ENCODE results near the gene HOXC4. TPM values are rescaled to one million over a fixed set of nuclear protein-coding genes. Genes with fewer than 3 reads are reported as not detected.
A peak's percentile ranks its signal among the peaks of the same experiment; 100 is the strongest.
"Not testable (repeated sequence)": the region's sequence is repeated elsewhere in the genome, so short reads cannot be mapped to it uniquely, and the experiment has no call there.

The HOXC4 gene
- total RNA-seq, 1 experiment from 2014 or later: 4.1 TPM

DNA sequence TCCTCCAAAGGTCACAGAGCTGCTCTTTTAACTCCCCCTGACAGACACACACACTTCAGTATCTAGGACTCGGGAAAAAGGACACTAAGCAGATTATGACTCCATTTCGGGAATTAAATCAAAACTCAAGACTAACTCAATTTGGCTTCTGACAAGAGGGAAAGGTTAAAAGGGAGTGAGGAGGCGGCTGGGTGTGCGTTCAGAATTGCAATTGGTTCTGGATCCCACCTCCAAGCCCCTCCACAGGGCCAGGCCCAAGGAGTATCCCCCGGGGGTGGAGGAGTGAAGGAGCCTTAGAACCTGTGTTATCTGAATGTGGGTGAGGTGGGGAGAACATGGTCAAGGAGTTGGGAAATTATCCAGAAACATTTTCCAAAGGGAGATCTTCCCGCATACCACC, 35.8 kb downstream of the HOXC4 start:
- H3K27me3 Mint-ChIP-seq (ENCODE audit: insufficient read depth, unreplicated experiment); H3K4me3 Mint-ChIP-seq (ENCODE audit: unreplicated experiment): not testable (repeated sequence)

DNA sequence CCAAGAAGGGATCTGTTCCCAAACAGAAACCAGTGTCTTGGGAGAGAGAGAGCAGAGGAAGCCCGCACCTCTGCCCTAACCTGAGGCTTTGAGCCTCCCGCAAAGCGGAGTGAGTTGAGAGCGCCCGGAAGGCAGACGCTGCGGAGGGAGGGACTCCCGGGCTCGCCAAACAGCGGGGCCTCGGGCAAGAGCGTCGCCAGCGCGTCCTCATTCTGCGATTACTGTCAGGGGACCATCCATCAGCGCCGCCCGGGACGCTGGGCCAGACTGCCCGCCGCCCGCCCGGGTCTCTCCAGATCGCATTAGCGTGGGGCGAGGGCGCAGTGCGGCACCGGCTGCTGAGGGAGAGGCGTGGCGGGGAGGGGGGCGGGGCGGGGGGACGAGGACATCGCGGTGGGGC, 36.7 kb downstream of the HOXC4 start:
- H3K9me3 Mint-ChIP-seq (ENCODE audit: unreplicated experiment); H3K36me3 Mint-ChIP-seq (ENCODE audit: insufficient read depth, unreplicated experiment); POLR2A ChIA-PET; H3K27me3 ChIP-seq (replicated peaks; ENCODE audit: control insufficient read depth, insufficient read depth, low read length); intact Hi-C loops (cut with micrococcal nuclease; ENCODE audit: unreplicated experiment); H3K4me3 ChIP-seq (ENCODE audit: low read depth, low read length); H3K27me3 Mint-ChIP-seq (ENCODE audit: insufficient read depth, unreplicated experiment); DNase-seq; H3K9me3 ChIP-seq; BruUV-seq (replicated peaks); CTCF ChIA-PET; H3K36me3 ChIP-seq (ENCODE audit: control insufficient read depth, insufficient read depth, low read length): not testable (repeated sequence)
- Mint-ChIP-seq H3K4me1 (ENCODE audit: low read depth, unreplicated experiment) (peaks cover 11% of the 10 kb centered on the region), H3K27ac (ENCODE audit: unreplicated experiment) (peak overlapping the region; percentile 55), H3K4me3 (ENCODE audit: unreplicated experiment) (peak overlapping the region; percentile 14)
- peaks cover 22% of the 10 kb centered on the region for H3K4me1 ChIP-seq

More for the DNA sequence above, 35.8 kb downstream of the HOXC4 start:
- H3K36me3 Mint-ChIP-seq (ENCODE audit: insufficient read depth, unreplicated experiment); H3K27me3 ChIP-seq (replicated peaks; ENCODE audit: control insufficient read depth, insufficient read depth, low read length); H3K4me3 ChIP-seq (ENCODE audit: low read depth, low read length); CTCF ChIA-PET; POLR2A ChIA-PET; DNase-seq; BruUV-seq (replicated peaks); intact Hi-C loops (cut with micrococcal nuclease; ENCODE audit: unreplicated experiment); H3K36me3 ChIP-seq (ENCODE audit: control insufficient read depth, insufficient read depth, low read length); H3K9me3 ChIP-seq; H3K9me3 Mint-ChIP-seq (ENCODE audit: unreplicated experiment): not testable (repeated sequence)
- Mint-ChIP-seq H3K4me1 (ENCODE audit: low read depth, unreplicated experiment) (peaks cover 16% of the 10 kb centered on the region), H3K27ac (ENCODE audit: unreplicated experiment) (peak overlapping the region; percentile 30)
- peaks cover 24% of the 10 kb centered on the region for H3K4me1 ChIP-seq

DNA sequence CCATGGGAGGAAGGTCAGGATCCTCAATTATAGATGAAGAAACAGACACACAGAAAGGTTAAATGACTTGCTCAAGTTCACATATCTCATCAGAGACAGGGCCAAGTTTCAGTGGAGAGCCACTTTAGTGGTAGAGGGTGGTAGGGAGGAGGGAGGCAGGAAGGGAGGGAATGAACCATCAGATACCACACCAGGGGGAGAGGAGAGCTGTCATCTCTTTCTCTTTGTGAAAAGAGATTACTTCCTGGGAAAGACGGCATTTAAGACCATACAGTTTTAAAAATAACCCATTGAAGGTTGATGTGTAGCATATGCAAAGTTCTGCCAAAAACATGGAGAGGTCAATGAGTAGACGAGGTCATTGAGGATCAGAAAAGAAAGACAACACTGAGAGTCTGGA, 39.3 kb downstream of the HOXC4 start:
- H3K9me3 Mint-ChIP-seq (ENCODE audit: unreplicated experiment); H3K36me3 Mint-ChIP-seq (ENCODE audit: insufficient read depth, unreplicated experiment); intact Hi-C loops (cut with micrococcal nuclease; ENCODE audit: unreplicated experiment); H3K4me3 Mint-ChIP-seq (ENCODE audit: unreplicated experiment); DNase-seq; H3K27me3 ChIP-seq (replicated peaks; ENCODE audit: control insufficient read depth, insufficient read depth, low read length); CTCF ChIA-PET; H3K36me3 ChIP-seq (ENCODE audit: control insufficient read depth, insufficient read depth, low read length); H3K27me3 Mint-ChIP-seq (ENCODE audit: insufficient read depth, unreplicated experiment); H3K9me3 ChIP-seq; H3K4me3 ChIP-seq (ENCODE audit: low read depth, low read length); POLR2A ChIA-PET; H3K27ac Mint-ChIP-seq (ENCODE audit: unreplicated experiment); H3K4me1 ChIP-seq; BruUV-seq (replicated peaks); H3K4me1 Mint-ChIP-seq (ENCODE audit: low read depth, unreplicated experiment): not testable (repeated sequence)

DNA sequence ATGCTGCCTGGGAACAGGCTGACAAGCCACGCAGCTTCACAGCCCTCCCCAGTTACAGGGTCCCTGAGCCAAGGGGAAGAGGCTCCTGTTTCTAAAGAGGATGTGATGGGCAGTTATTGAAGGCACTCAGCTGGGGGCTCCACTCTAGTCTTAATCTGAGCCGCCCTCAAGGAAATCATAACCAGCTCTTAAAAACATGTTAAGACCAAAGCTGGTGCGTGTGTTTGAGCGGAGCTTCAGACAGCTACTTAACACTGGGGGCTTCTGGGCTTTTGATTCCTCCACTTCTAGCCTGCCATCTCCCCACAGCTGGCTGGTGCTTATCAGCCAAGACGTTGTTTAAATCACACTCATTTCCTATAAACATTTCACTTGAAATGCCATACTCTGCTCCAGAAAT, 42.3 kb downstream of the HOXC4 start:
- H3K27me3 Mint-ChIP-seq (ENCODE audit: insufficient read depth, unreplicated experiment); intact Hi-C loops (cut with micrococcal nuclease; ENCODE audit: unreplicated experiment); H3K27ac Mint-ChIP-seq (ENCODE audit: unreplicated experiment); H3K4me1 ChIP-seq; H3K27me3 ChIP-seq (replicated peaks; ENCODE audit: control insufficient read depth, insufficient read depth, low read length); DNase-seq; H3K4me1 Mint-ChIP-seq (ENCODE audit: low read depth, unreplicated experiment); POLR2A ChIA-PET; CTCF ChIA-PET; BruUV-seq (replicated peaks); H3K36me3 ChIP-seq (ENCODE audit: control insufficient read depth, insufficient read depth, low read length); H3K4me3 ChIP-seq (ENCODE audit: low read depth, low read length); H3K9me3 Mint-ChIP-seq (ENCODE audit: unreplicated experiment); H3K9me3 ChIP-seq; H3K36me3 Mint-ChIP-seq (ENCODE audit: insufficient read depth, unreplicated experiment); H3K4me3 Mint-ChIP-seq (ENCODE audit: unreplicated experiment): not testable (repeated sequence)

DNA sequence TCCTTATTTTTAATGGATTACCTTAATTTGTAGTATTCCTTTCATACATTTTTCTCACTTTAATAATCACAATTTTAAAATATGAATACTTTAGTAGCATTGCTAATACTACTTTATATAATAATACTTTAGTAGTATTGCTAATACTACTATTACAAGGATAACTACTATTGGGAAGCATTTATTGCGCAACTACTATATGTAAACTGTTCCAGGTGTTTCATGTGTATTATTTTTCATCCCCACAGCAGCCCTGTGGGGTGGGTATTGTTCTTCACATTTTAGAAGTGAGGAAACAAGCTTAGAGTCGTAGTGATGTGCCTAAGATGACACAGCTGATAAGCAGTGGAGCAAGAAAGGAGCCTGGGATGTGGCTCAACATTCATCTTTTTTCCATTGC, 45.0 kb downstream of the HOXC4 start:
- peaks cover 10% of the 10 kb centered on the region for H3K4me1 Mint-ChIP-seq (ENCODE audit: low read depth, unreplicated experiment)
- H3K27me3 Mint-ChIP-seq (ENCODE audit: insufficient read depth, unreplicated experiment); CTCF ChIA-PET: not testable (repeated sequence)

DNA sequence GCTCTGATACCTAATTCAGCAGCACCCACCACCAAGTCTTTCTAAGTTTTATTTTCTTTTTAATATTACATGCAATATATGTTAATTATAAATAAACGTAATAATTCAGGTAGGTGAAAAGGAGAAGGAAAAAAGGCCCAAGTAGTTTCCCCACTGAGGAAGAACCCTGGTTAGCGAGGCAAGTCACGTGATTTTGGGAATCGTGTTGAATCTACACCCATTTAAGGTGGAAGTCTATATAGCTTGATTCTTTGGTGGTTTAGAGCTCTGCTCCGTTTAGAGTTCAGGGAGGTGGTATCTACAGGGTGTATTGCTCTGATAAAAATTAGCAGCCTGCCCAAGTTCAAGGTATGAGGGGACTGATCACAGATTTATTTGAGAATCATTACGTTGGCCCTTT, 47.0 kb downstream of the HOXC4 start:
- H3K27ac Mint-ChIP-seq (ENCODE audit: unreplicated experiment); H3K36me3 ChIP-seq (ENCODE audit: control insufficient read depth, insufficient read depth, low read length); H3K9me3 Mint-ChIP-seq (ENCODE audit: unreplicated experiment); H3K9me3 ChIP-seq; H3K27me3 ChIP-seq (replicated peaks; ENCODE audit: control insufficient read depth, insufficient read depth, low read length); POLR2A ChIA-PET; BruUV-seq (replicated peaks); H3K4me1 ChIP-seq; H3K4me3 Mint-ChIP-seq (ENCODE audit: unreplicated experiment); H3K27me3 Mint-ChIP-seq (ENCODE audit: insufficient read depth, unreplicated experiment); H3K4me3 ChIP-seq (ENCODE audit: low read depth, low read length); H3K36me3 Mint-ChIP-seq (ENCODE audit: insufficient read depth, unreplicated experiment); DNase-seq; intact Hi-C loops (cut with micrococcal nuclease; ENCODE audit: unreplicated experiment): not testable (repeated sequence)
- CTCF ChIA-PET: interaction anchor here (0.6 kb wide), 1 partner anchor 67 kb away, joined by 3 read pairs; the partner anchor contains the start of gene HOXC5
- H3K4me1 Mint-ChIP-seq (ENCODE audit: low read depth, unreplicated experiment): peaks cover 12% of the 10 kb centered on the region

More for the DNA sequence above, 45.0 kb downstream of the HOXC4 start:
- H3K36me3 ChIP-seq (ENCODE audit: control insufficient read depth, insufficient read depth, low read length); H3K4me3 Mint-ChIP-seq (ENCODE audit: unreplicated experiment); H3K27me3 ChIP-seq (replicated peaks; ENCODE audit: control insufficient read depth, insufficient read depth, low read length); H3K27ac Mint-ChIP-seq (ENCODE audit: unreplicated experiment); H3K36me3 Mint-ChIP-seq (ENCODE audit: insufficient read depth, unreplicated experiment); H3K9me3 Mint-ChIP-seq (ENCODE audit: unreplicated experiment); BruUV-seq (replicated peaks); H3K4me3 ChIP-seq (ENCODE audit: low read depth, low read length); DNase-seq; intact Hi-C loops (cut with micrococcal nuclease; ENCODE audit: unreplicated experiment); H3K9me3 ChIP-seq; POLR2A ChIA-PET; H3K4me1 ChIP-seq: not testable (repeated sequence)

DNA sequence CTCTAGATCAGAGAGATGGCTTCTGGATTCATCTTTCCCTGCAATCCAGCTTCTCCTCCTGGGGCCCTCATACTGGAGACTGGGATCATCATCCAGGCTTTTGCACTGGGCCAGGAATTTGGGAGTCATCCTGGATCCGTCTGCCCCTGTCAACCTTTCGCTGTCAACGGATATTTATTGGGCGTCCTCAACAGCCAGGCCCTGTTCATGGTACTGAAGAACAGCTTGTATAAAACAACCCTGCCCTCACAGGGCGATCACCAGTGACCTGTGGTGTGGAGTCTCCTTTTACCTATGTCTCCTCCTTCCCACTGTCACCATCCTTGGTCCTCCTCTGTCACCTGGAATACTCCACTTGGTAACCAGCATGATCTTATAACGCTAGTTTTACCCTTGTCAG, 48.6 kb downstream of the HOXC4 start:
- DNase-seq; H3K4me3 Mint-ChIP-seq (ENCODE audit: unreplicated experiment); H3K27ac Mint-ChIP-seq (ENCODE audit: unreplicated experiment); POLR2A ChIA-PET; H3K4me3 ChIP-seq (ENCODE audit: low read depth, low read length); H3K27me3 ChIP-seq (replicated peaks; ENCODE audit: control insufficient read depth, insufficient read depth, low read length); H3K4me1 ChIP-seq; H3K9me3 Mint-ChIP-seq (ENCODE audit: unreplicated experiment); H3K36me3 ChIP-seq (ENCODE audit: control insufficient read depth, insufficient read depth, low read length); H3K27me3 Mint-ChIP-seq (ENCODE audit: insufficient read depth, unreplicated experiment); H3K36me3 Mint-ChIP-seq (ENCODE audit: insufficient read depth, unreplicated experiment); intact Hi-C loops (cut with micrococcal nuclease; ENCODE audit: unreplicated experiment); CTCF ChIA-PET; H3K9me3 ChIP-seq; BruUV-seq (replicated peaks): not testable (repeated sequence)
- H3K4me1 Mint-ChIP-seq (ENCODE audit: low read depth, unreplicated experiment): peaks cover 12% of the 10 kb centered on the region
